Peyer's patch (tissue), 4 donors: Measurements from ENCODE around the gene TPM4.

Source experiments
- CTCF ChIP-seq, 6 experiments: fragments of 450-650 bp in 4 of 6; fragments of 200-600 bp in 2 of 6; sonication (generic) in 1 of 6; IDR thresholded peaks; one replicate each; pipeline ENCODE4 v1.5.1; 2017 to 2019; ENCODE audit warnings: antibody characterized with exemption in 6 of 6, mild to moderate bottlenecking in 3 of 6, moderate library complexity in 1 of 6
- POLR2A ChIP-seq, 2 donors: fragments of 450-650 bp; IDR thresholded peaks; one replicate each; pipeline ENCODE4 v1.5.1; 2017; ENCODE audit warnings: antibody characterized with exemption in 2 of 2, mild to moderate bottlenecking in 2 of 2, moderate library complexity in 2 of 2

GRCh38 chr19:16131648-16132047, 55.4 kb downstream of the TPM4 start:
- TF ChIP-seq CTCF (IDR thresholded peaks at IDR 0.05): no peak
- TF ChIP-seq POLR2A (IDR thresholded peaks at IDR 0.05): no peak
